Panc1 (cell line): ENCODE data around the gene GAGE2A.
"Not testable (repeated sequence)": the region's sequence is repeated elsewhere in the genome, so short reads cannot be mapped to it uniquely, and the experiment has no call there.

Experiments
- CTCF ChIP-seq: fragments of 450-650 bp; IDR thresholded peaks from 2 replicates; pipeline ENCODE4 v1.5.1; 2017; ENCODE audit warnings: mild to moderate bottlenecking
- POLR2AphosphoS5 ChIP-seq: IDR thresholded peaks from 2 replicates; pipeline ENCODE4 v1.6.1; 2012; ENCODE audit warnings: mild to moderate bottlenecking, low read depth, low read length, moderate library complexity
- REST ChIP-seq, 2 experiments: IDR thresholded peaks; 2 replicates each; pipeline ENCODE4 v1.6.1; 2011 to 2012; ENCODE audit warnings: low read depth in 2 of 2, control low read depth in 1 of 2, low read length in 1 of 2, mild to moderate bottlenecking in 1 of 2, moderate library complexity in 1 of 2; ENCODE audit not compliant: insufficient read depth in 1 of 2
- SIN3A ChIP-seq: IDR thresholded peaks from 2 replicates; pipeline ENCODE4 v1.6.1; 2012; ENCODE audit warnings: low read depth, mild to moderate bottlenecking, low read length, moderate library complexity, borderline replicate concordance; ENCODE audit not compliant: insufficient read depth

- not testable (repeated sequence) for TF ChIP-seq CTCF; POLR2AphosphoS5; REST (IDR thresholded peaks at IDR 0.05; ENCODE audit: insufficient read depth in 1 of 2, low read depth in 2 of 2, low read length in 1 of 2); SIN3A
These were observed 20.6 kb upstream of the GAGE2A start for GRCh38 chrX:49568728-49569127.
